Stimulated activated CD4-positive, alpha-beta T cell treated with anti-CD3 and anti-CD28 coated beads, Interleukin-2, amount 100 ng/mL, for 4 hours (primary cell): Measurements from ENCODE around the gene SPPL2C.
"Not testable (repeated sequence)": the region's sequence is repeated elsewhere in the genome, so short reads cannot be mapped to it uniquely, and the experiment has no call there.

Experiments used
- DNase-seq: peaks from one replicate; pipeline ENCODE4 v3.0.0-alpha.2; 2020; ENCODE audit warnings: low read depth

Gene SPPL2C

DNA sequence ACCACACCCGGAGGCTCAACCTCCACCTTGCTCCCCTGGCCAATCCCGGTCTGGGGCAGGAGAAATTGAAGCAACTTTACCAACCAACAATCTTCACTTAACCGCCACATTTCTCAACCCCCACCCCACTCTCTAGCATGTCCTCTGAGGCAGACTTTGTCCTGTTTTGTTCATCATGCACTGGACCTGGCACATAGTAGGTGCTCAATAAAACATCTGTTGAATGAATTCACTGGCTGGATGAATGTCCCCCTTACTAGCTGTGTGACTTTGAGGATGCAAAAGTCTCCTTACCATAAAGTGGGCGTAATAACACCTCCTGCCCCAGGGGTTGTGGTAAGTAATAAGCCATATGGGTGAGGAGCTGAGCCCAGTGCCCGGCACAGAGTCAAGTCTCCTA is 5.8 kb downstream of the SPPL2C start:
- DNase-seq: no peak

DNA sequence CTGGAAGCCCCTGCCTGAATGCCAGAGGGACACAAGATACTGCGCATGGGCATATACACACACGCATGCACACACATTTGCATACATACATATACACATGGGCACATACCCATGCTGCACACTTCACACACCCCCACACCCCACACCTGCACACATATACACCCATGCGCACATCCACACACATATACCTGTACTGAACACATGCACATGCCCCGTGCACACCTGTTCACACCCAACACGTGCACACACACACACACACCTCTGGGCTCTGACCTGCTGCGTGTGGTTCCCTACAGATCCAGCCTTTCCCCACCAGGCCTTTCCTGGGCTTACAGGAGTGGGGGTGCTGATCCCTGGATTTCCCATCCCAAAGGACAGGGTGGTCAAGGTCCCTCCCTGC is 6.3 kb downstream of the SPPL2C start:
- DNase-seq: no peak

DNA sequence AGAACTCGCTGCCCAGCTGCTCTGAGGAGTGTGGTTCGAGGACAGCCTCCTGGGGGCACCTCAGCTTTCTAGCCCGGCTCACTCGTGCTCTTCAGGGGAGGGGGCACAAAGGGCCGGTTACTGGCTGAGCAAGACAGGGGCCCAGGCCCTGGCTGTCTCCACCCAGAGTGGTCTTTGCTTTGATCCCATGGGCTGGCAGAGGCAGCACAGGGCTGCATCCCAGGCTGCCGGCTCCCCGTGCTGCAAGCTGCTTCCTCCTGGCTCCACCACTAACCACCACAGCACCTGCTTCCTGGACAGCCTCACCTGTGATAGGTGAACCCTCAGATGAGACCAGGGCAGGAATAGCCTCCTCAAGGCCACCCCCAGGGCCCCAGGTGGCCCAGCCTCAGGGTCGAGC is 6.8 kb downstream of the SPPL2C start:
- no peak for DNase-seq

DNA sequence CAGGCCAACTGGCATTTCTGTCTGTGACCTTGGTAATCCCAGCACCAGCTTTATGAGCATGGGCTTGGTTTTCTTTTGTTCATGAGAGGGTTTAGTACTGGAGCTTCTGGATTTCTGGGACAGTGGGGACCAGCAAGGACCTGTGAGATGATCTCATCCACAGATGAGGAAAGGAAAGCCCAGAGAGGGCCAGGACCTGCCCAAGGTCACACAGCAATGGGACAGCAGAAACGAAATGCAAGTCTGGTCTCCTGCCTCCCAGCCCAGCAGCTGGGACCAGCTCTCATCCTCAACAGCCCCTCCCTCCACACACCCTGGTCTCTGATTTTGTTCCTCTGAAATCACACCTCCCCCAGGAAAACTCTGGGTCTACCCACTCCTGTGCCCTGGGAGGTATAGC is 7.2 kb downstream of the SPPL2C start:
- DNase-seq: no peak

DNA sequence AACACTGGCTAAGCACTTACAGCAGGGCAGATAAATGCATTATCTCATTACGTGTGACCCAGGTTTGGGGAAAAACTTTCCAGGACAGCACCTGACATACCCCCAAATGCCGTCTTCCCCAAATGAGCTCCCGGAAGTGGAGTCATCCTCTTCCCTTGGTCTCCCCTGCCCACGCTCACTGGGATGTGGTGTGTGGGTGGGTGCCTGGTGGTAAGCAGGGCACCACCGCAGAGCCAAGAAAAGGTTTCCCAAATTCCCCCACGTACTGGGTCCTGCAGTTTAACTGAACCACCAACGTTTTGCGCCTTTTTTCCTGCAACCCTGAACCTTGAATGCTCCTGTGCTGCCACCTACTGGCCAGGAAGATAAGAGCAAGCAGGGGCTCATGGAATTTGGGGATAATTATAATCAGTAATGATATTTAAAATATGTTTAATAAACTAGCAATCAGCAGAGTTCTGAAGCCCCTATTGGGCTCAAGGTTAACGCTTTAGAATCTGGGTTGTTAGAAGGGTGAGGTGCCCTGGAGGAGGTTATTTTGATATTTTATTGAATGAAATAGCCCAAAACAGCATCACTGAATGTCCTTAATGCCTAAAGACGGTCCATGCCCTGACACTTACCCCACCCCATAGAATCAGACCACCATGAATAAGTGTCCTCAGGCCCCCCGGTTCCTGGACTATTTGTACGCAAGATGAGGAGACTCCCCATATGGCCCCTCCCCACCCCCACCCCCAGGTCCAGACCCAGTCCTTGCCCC is 8.0 kb downstream of the SPPL2C start:
- DNase-seq: peak; percentile 44

DNA sequence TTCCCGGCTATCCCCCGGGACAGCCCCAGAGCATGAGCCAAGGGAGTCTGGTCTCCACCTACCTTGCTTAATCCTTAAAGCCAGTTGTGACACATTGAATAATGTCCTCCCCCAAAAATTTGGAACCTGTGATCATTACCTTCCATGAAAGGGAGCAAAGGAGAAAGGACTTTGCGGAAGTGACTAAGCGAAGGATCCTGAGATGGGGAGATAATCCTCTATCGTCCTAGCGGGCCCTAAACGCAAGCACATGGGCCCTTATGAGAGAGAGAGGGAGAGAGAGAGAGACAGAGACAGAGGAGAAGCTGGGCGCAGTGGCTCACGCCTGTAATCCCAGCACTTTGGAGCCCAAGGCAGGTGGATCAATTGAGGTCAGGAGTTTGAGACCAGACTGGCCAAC is 9.5 kb downstream of the SPPL2C start:
- DNase-seq: no peak

DNA sequence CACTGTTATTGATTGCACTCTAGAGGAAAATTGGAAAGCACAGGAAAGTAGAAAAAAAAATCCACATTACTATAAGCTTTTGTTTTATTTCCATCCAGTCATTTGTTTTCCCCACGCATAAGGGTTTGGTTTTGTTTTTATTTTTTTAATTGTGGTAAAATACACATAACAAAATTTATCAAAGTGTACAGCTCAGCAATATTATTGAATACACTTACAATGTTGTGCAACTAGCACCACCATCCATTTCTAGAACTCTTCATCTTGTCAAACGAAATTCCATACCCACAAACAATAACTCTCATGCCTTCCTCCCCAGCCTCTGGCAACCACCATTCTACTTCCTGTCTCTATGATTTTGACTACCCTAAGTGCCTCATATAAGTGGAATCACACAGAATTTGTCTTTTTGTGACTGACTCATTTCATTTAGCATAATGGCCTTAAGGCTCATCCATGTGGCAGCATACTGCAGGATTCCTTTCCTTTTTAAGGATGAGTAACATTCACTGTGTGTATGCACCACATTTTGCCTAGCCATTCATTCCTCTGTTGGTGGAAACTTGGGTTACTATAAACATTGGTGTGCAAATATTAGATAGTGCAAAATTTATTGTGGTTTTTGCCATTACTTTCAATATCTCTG is 11.1 kb downstream of the SPPL2C start:
- no peak for DNase-seq

DNA sequence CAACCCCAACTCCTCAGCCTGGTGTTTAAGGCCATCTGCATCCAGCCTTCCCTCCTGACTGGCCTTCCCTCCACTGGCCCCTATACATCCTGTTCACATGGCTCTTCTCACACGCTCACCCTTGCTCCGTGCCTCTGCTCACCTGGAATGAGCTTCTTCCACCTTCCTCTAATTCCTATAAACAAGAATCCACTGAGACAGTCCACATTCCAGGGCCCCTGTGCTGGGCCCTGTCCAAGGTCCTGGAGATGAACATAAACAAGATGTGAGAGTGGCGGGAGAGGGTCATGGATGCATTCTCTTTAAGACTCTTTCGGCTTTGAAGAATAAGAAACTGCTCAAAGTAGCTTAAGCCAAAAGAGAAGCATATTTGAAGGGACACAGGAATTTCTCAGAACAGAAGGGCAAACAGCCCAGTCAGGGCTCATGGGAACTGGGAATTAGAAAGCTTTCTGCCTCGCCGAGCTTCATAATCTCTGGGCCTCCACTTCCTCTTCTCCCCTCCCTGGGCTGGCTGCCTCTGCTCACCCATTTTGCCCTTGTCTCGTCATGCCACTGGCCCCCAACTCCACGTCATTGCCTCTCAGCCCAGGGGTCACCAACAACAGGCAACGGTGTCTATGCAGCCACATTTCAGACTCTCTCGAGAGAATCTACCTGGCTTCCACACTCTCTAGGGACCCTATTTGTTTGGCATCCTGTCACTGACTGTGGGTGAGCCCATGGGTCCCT is 13.5 kb downstream of the SPPL2C start:
- DNase-seq: no peak

DNA sequence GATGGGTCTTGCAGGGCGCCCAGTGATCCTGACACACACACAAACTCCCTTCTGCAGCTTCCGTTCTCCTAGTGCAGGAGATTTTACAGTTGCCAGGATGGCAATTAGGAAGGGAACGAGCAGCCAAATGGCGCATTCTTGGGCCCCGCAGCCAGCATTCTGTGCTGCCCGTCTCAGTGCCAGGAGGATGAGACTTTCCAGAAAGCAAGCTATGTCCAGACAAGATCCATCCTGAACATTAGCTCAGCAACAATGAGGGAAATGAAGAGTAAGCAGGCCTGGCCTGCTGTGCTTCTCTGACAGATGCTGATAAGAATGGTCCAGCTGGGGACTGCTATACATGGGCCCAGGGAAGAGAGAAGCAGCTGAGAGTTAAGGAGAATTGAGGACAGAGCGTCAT is 16.5 kb downstream of the SPPL2C start:
- no peak for DNase-seq

DNA sequence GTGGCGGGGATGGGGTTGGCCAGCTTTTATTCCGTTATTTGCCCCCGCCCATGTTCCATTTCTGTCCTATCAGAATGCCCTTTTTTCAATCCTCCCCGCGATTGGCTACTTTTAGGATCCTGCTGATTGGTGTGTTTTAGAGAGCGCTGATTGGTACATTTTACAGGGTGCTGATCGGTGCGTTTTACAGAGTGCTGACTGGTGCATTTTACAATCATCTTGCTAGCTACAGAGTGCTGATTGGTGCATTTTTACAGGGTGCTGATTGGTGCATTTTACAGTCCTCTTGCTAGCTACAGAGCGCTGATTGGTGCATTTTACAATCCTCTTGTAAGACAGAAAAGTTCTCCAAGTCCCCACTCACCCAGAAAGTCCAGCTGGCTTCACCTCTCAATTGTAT is 17.4 kb downstream of the SPPL2C start:
- DNase-seq: not testable (repeated sequence)

DNA sequence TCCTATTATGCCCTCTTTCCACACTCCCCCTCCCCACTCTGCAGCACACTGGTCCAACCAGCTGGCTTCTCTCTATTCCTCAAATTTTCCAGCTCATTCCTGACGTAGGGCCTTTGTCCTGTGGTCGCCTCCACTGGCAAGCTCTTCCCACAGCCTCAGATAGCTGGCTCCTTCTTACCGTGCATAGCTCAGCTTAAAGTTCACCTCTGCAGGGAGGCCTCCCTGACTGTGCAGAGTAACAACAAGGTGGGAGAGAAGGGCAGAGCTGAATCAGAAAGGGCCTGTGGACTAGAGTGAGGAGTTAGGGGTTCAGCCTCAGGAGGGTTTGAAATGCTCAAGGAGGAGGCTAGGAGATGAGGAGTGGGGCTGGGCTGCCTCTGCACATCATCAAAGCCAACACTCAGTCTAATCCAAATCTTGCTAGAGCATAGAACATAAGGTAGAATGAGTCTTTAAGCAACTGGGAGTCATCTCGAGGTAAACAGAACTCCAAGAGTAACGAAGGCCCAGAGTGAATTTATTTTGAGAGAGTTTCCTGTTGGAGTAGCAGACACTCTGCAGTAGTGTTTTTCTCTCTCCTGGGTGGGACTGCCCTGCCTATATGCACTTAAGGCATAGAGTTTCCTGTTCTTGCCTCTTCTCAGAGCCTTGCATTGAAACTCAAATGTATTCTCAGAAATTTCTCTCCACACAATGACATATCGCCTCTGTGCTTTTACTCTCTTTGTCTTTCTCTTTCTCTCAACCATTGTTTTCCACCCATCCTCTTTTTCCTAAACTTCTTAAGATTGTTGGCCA is 19.4 kb downstream of the SPPL2C start:
- DNase-seq: no peak

DNA sequence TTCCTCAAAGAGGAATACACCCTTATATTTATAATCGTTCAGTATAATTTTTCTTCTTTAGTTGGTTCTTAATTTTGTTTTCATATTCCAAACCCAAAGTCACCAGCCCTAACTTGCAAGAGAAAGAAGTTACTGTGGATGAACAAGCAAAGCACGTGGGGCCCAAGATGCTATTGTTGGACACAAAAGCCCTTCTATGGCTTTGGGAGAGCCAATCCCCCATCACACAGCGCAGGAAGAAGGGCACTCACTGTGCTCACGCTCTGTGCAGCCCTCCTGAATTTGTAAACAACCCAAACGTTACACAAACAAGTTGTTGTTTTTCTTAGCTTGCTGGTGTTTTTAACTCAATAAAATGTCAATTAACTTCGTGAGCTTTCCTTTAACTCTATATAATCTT is 22.5 kb downstream of the SPPL2C start:
- DNase-seq: no peak

DNA sequence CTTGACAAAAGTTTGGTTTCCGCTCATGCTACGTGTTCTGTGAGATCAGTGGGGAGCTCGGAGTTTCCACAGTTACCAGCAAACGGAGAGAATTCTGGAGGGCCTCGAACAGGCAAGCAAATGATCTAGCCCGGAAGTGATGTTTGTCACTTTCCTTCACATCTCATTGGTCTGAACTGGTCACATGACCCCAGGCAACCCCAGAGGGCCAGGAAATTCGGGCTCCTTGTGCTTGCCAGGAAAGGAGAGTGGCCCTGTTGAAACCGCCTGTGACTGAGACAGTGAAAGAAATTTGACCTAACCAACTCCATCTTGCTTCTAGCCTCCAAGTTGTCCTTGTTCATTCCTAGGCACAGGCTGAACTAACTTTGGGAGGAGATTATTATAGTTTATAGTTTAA is 23.0 kb downstream of the SPPL2C start:
- no peak for DNase-seq

DNA sequence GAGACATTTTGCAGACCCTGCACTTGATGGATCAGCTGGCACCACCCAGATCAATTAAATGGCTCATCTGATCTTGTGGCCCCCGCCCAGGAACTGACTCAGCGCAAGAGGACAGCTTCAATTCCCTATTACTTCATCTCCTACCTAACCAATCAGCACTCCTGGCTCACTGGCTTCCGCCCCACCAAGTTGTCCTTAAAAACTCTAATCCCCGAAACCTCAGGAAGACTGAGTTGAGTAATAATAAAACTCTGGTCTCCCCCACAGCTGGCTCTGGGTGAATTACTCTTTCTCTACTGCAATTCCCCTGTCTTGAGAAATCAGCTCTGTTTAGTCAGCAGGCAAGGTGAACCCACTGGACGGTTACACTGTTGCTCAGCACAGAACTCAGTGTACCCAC is 23.6 kb downstream of the SPPL2C start:
- no peak for DNase-seq

DNA sequence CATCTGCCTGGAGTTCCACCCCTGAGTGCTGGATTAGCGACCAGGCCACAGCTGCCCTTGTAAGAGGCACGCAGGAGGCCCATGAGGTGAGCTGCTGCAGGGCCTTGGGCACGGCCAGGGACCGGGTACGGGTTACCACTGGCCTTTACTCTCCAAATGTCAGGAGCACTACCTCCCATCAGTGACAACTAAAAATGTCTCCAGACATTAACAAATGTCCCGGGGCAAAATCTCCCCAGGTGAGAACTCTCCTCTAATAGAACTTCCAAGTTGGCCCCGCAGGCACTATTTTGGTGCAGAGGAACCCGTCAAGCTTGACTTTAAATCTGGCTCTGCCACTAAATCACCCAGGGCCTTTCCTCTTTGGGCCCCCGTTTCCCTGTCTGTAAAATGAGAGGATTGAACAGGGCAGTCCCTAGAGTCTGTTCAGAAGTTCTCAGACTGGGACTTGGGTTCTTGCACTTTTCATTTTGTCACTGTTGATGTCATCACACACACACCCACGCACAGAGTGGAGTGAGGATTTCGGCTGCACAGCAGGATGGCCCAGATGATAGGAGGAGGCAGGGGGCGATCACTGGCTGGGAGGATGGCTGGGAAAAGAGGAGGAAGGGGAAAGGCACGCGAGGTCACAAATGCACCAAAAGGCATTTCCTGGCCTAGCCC is 25.1 kb downstream of the SPPL2C start:
- DNase-seq: no peak

DNA sequence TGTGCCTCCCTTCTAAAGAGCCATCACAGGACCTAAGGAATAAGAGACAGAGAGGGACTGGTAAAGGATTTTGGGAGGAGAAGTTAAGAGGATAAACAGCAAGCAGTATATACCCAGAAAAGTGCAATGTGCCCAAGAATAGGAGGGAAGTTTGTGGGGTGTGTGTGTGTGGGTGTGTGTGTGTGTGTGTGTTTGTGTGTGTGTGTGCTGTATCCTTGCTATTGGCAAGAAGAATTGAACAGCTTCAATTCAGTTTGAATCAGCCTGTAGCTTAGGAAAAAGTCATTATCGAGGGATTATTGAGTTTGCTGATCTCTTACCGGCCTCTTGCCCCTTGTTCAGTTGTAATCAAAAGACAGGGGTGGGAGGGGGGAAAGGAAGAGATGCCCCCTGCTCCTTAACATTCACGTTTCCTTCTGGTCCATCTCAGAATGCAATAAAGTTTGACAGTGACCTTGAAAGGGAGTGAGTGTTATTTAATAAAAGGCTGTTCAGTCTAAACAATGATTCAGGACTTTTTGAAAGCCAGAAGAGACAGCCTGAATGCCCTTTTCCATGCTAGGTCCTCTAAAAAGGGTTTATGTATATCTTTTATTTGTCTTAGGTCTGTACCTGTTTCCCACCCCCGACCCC is 25.8 kb downstream of the SPPL2C start:
- no peak for DNase-seq

DNA sequence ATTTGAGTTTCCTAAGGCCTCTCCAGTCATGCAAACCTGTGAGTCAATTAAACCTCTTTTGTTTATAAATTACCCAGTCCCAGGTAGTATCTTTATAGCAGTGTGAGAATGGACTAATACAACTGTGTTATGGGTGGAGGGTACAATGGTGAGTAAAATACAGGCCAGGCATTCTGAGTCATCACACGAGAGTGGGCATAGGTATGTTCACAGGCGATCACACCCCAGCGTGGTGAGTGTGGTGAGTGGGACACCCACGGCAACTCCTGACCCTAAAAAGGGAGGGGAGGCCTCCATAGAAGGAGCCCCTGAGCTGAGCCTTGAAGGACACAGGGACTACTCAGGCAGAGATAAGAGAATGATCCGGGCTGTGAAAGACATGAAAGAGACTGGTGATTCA is 27.0 kb downstream of the SPPL2C start:
- DNase-seq: no peak

DNA sequence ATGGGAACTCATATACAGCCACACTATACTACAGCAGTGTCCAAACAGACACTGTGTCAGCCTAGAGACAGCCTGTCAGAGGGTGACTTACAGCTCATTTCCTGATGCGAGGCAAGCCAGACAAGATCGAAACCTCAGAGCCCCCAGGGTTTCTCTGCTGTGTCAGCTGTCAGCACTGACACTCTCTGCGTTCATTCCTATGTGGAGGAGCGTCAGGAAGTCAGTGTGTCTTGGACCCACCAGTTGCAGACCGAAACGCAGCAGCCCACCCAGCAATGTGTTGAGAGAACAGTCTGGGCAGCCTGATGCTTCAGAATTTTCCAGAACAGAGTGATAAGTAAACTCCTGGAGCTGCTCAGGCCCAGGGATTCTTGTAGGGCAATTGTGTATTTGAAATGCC is 29.0 kb downstream of the SPPL2C start:
- peak; percentile 25 for DNase-seq

DNA sequence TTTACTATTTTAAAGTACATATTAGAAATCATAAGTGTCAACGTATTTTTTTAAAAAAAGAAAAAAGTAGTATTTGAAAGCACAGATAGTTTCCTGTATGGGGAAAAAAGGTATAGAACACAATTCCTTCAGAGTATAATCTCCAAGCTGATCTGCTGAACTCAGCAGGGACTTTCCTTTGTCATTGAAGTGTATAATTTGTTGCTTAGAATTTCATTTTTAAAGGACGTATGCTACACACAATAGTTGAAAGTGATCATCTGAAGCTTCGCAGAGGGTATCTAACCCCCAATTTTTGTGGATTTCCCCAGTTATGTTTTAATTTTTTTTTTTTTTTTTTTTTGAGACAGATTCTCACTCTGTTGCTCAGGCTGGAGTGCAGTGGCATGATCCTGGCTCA is 29.5 kb downstream of the SPPL2C start:
- DNase-seq: no peak

DNA sequence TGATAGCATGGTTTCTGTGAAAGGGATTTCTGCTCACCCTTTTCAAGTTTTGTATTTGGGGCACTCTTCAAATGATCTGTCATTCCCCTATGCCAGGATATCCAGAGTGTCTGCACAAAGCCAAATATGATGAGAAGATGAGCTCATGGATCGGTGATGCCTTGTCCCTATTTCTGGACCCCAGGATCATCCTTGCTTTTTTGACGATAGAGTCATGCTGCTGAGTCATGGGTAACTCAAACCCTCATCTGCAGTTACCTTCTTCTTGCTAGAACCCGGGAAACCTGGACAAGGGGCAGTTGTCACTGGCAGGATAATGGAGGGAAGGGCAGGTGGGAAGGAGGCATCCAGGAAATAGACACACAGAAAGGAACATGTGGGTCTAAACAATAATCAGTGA is 31.9 kb downstream of the SPPL2C start:
- DNase-seq: no peak

DNA sequence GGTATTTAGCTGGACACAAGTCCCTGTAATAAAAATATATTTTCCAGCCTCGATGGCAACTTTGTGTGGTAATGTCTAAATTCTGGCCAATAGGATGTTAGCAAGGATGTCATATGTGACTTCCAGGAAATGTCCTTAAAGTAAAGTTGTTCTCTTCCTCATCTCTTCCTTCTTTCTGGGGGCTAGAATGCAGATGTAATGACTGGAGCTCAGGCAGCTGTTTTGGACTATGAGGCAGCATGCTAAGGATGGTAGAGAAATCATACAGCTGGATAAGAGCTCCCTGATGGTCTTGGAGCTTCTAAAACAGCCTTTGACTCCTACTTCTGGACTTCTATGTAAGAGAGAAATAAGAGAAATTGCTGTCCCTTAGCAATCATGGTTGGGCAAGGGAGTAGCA is 32.8 kb downstream of the SPPL2C start:
- no peak for DNase-seq

DNA sequence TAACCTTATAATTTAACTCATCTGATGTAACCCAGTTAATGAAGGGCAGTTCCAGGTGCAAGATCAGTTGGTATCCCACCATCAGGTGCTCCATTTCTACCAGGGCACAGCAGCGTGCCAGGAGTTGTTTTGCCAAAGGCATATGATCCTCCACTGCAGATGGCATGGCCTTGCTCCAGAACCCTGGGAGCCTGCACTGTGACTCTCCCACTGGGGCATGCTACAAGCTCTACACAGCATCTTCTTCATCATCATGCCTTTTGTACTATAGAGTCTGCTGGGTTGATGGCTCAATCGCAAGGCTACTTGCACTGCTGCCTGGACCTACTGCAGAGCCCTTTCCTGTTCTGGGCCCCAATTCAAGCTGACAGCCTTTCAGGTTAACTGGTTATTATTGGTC is 38.4 kb downstream of the SPPL2C start:
- DNase-seq: no peak
